ENCODE measurements around the gene STAT5A. TPM values are rescaled to one million over a fixed set of nuclear protein-coding genes. Genes with fewer than 3 reads are reported as not detected.

Gene STAT5A
- total RNA-seq, 2 experiments from 2014 or later, result 141 to 150 TPM

DNA sequence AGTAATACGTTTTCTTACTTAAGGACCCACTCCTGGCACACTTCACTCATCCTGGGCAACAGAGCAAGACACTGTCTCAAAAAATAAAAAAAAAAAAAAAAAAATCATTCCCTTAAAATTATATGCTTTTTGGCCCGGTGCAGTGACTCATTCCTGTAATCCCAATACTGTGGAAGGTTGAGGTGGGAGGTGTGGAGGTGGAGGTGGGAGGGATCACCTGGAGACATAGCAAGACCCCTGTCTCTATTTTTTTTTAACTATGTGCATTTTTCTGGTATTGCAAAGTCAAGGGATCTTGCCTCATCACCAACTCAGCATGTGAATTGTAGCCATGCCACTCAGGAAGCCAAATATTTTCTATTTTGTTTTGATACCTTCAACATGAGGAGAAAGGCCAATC lies 21.8 kb upstream of the STAT5A start:
- TF ChIP-seq CTCF (IDR thresholded peaks at IDR 0.05), result no peak
- Histone ChIP-seq H3K27me3 (ENCODE audit: control insufficient read depth in 1 of 2, insufficient read depth in 2 of 2, low read length in 2 of 2) (no peaks in the 10 kb centered on the region), H3K9me3 (ENCODE audit: control insufficient read depth in 1 of 2, insufficient read depth in 1 of 2, low read length in 2 of 2) (no peaks in the 10 kb centered on the region), H3K4me1 (ENCODE audit: insufficient read depth, low read length) (peaks cover 53% of the 10 kb centered on the region), H3K4me3 (ENCODE audit: low read length) (no peak overlapping the region), H3K27ac (ENCODE audit: low read depth in 1 of 2, low read length in 2 of 2) (peak overlapping the region; percentile 36 to 57), H3K36me3 (ENCODE audit: insufficient read depth, low read length) (no peaks in the 10 kb centered on the region)
- Mint-ChIP-seq H3K27me3 (no peaks in the 10 kb centered on the region), H3K4me1 (ENCODE audit: low read depth) (peaks cover 55% of the 10 kb centered on the region), H3K4me3 (peak overlapping the region; percentile 71), H3K36me3 (ENCODE audit: low read depth) (peaks cover 13% of the 10 kb centered on the region), H3K27ac (peak overlapping the region; percentile 91), H3K9me3 (no peaks in the 10 kb centered on the region)
- intact Hi-C loops (cut with DNase I, micrococcal nuclease), result no loop called here
- ATAC-seq (ENCODE audit: poor library complexity) (no peak), DNase-seq (no peak)
- ChIA-PET POLR2A (interaction anchor here (1.0 to 13.5 kb wide), 4 partner anchors 7 to 17 kb away, joined by 3 to 301 read pairs (median 4); partner anchors contain the start of gene STAT5B), CTCF (interaction anchor here (1.7 to 6.1 kb wide), 3 partner anchors 16 to 44 kb away, joined by 5 to 51 read pairs (median 5); partner anchors contain the start of gene STAT5A)

GRCh38 chr17:42266918-42267766 lies 21.2 kb upstream of the STAT5A start:
- Histone ChIP-seq H3K36me3 (ENCODE audit: insufficient read depth, low read length) (no peaks in the 10 kb centered on the region), H3K4me3 (ENCODE audit: low read length) (no peak overlapping the region), H3K27ac (ENCODE audit: low read depth in 1 of 2, low read length in 2 of 2) (peak overlapping the region; percentile 36 to 62), H3K4me1 (ENCODE audit: insufficient read depth, low read length) (peaks cover 47% of the 10 kb centered on the region), H3K9me3 (ENCODE audit: control insufficient read depth in 1 of 2, insufficient read depth in 1 of 2, low read length in 2 of 2) (no peaks in the 10 kb centered on the region), H3K27me3 (ENCODE audit: control insufficient read depth in 1 of 2, insufficient read depth in 2 of 2, low read length in 2 of 2) (no peaks in the 10 kb centered on the region)
- Mint-ChIP-seq H3K4me3 (peak overlapping the region; percentile 71), H3K4me1 (ENCODE audit: low read depth) (peaks cover 62% of the 10 kb centered on the region), H3K36me3 (ENCODE audit: low read depth) (peaks cover 13% of the 10 kb centered on the region), H3K27ac (peak overlapping the region; percentile 91), H3K27me3 (no peaks in the 10 kb centered on the region), H3K9me3 (no peaks in the 10 kb centered on the region)
- TF ChIP-seq CTCF (IDR thresholded peaks at IDR 0.05), result no peak
- ChIA-PET CTCF (interaction anchor here (1.1 to 6.1 kb wide), 4 partner anchors 17 to 45 kb away, joined by 4 to 51 read pairs (median 16); partner anchors contain the start of gene STAT5A), POLR2A (interaction anchor here (1.0 to 13.5 kb wide), 5 partner anchors 8 to 73 kb away, joined by 3 to 301 read pairs (median 3); partner anchors contain the start of genes GHDC and STAT5B)
- DNase-seq (peak in 7 of 14 experiments; percentile 29 to 91 (median 65)), ATAC-seq (ENCODE audit: poor library complexity) (peak; percentile 86)
- intact Hi-C loops (cut with DNase I, micrococcal nuclease), result no loop called here

- ChIA-PET CTCF (interaction anchor here (0.8 to 6.1 kb wide), 3 partner anchors 18 to 46 kb away, joined by 3 to 51 read pairs (median 28); partner anchors contain the start of gene STAT5A), POLR2A (interaction anchor here (1.1 to 13.5 kb wide), 6 partner anchors 9 to 74 kb away, joined by 3 to 301 read pairs (median 5); partner anchors contain the start of genes GHDC and STAT5A)
- no peaks in the 10 kb centered on the region for H3K27me3 ChIP-seq (ENCODE audit: control insufficient read depth in 1 of 2, insufficient read depth in 2 of 2, low read length in 2 of 2)
- no peaks in the 10 kb centered on the region for H3K9me3 Mint-ChIP-seq
- H3K4me3 Mint-ChIP-seq, result peak overlapping the region; percentile 56
- peaks cover 69% of the 10 kb centered on the region for H3K4me1 Mint-ChIP-seq (ENCODE audit: low read depth)
- peak overlapping the region in 1 of 2 donors; percentile 48 for H3K27ac ChIP-seq (ENCODE audit: low read depth in 1 of 2, low read length in 2 of 2)
- TF ChIP-seq CTCF (IDR thresholded peaks at IDR 0.05), result no peak
- no peak for DNase-seq
- H3K36me3 ChIP-seq (ENCODE audit: insufficient read depth, low read length), result no peaks in the 10 kb centered on the region
- intact Hi-C loops (cut with DNase I, micrococcal nuclease), result no loop called here
- no peak overlapping the region for H3K4me3 ChIP-seq (ENCODE audit: low read length)
- peaks cover 47% of the 10 kb centered on the region for H3K4me1 ChIP-seq (ENCODE audit: insufficient read depth, low read length)
- peaks cover 13% of the 10 kb centered on the region for H3K36me3 Mint-ChIP-seq (ENCODE audit: low read depth)
- no peaks in the 10 kb centered on the region for H3K9me3 ChIP-seq (ENCODE audit: control insufficient read depth in 1 of 2, insufficient read depth in 1 of 2, low read length in 2 of 2)
- H3K27me3 Mint-ChIP-seq, result no peaks in the 10 kb centered on the region
- no peak for ATAC-seq (ENCODE audit: poor library complexity)
- peak overlapping the region; percentile 91 for H3K27ac Mint-ChIP-seq
Observed at GRCh38 chr17:42268236-42268635, 20.1 kb upstream of the STAT5A start.

All from CD4-positive, alpha-beta T cell (primary cell).